ENCODE measurements around the gene CREM.
"Not testable (repeated sequence)": the region's sequence is repeated elsewhere in the genome, so short reads cannot be mapped to it uniquely, and the experiment has no call there.

CREM gene

GRCh38 chr10:35194471-35194870, 67.8 kb downstream of the CREM start:
- DNase-seq (ENCODE audit: low read depth, low spot score): no peak

GRCh38 chr10:35194906-35195305, 68.3 kb downstream of the CREM start:
- DNase-seq (ENCODE audit: low read depth, low spot score): peak; percentile 56

GRCh38 chr10:35195361-35196306, 69.0 kb downstream of the CREM start:
- peak; percentile 96 for DNase-seq (ENCODE audit: low read depth, low spot score)

- DNase-seq (ENCODE audit: low read depth, low spot score): no peak
These were observed 73.8 kb downstream of the CREM start for GRCh38 chr10:35200487-35200886.

- no peak for DNase-seq (ENCODE audit: low read depth, low spot score)
These were observed 74.6 kb downstream of the CREM start for GRCh38 chr10:35201234-35201633.

GRCh38 chr10:35202050-35202449, 75.4 kb downstream of the CREM start:
- DNase-seq (ENCODE audit: low read depth, low spot score): no peak

DNA sequence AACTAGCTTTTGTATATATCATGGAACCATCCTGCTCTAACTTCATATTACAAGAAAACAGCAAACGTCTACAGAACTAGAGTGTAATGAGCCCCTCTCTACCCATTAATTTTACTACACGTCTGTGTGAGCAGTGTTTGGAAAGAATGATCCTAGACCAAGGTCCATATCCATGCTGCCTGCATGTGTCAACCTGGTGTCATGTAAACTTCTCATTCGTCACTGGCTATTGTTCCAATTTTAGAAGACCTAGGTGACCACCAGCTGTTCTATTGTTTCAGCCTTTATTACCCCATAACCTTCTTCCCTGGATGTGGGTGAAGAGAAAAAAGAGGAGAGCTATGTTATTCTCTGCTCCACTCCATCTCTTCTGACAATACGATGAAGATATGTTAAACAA, 77.1 kb downstream of the CREM start:
- DNase-seq (ENCODE audit: low read depth, low spot score): no peak

GRCh38 chr10:35204650-35205319, 78.1 kb downstream of the CREM start:
- DNase-seq (ENCODE audit: low read depth, low spot score): no peak

- no peak for DNase-seq (ENCODE audit: low read depth, low spot score)
These were observed 79.6 kb downstream of the CREM start for GRCh38 chr10:35206274-35206673.

GRCh38 chr10:35208536-35208935, 81.9 kb downstream of the CREM start:
- no peak for DNase-seq (ENCODE audit: low read depth, low spot score)

DNA sequence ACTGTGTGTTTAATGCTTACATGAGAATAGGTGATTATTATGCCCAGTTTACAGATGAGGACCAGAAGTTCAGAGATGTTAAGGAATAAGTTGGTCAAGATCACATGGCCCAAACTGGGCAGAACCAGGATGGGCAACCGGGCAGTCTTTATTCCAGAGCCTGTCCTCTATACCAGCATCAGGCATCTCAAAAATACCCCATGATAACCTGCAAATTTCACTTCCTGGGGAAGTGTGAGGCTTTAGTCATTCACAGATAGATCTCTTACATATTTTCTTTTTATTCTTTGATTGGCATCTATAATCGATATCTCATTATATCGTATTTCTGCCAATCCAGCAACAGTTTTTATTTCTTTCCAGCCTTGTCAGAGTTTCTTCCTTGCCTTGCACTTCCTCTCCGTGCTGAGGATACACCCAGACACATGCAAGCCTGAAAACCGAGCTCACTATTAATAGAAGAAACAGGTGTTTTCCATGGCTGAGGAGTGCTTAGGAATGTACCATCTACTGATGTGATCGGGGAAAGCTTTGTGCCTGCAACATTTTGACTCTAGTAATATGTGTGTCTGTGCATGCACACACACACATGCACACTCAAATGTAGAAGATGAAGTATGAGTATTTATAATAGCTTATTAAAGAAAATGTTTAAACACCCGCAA, 82.4 kb downstream of the CREM start:
- no peak for DNase-seq (ENCODE audit: low read depth, low spot score)

- DNase-seq (ENCODE audit: low read depth, low spot score): no peak
These were observed 84.3 kb downstream of the CREM start for GRCh38 chr10:35210961-35211360.

DNA sequence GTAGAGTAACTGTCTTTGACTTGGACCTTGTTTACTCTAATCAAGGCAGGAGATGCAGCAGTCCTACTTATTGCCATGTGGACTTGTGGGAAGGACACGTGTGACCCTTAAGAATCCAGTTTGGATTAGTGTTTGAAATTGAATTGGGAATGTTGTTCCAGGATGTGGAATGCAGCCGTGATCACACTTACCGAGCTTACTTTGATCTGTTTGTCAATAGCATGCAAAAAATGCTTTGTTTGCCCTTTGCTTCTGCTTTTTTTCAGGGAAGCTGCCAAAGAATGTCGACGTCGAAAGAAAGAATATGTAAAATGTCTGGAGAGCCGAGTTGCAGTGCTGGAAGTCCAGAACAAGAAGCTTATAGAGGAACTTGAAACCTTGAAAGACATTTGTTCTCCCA, 84.7 kb downstream of the CREM start:
- peak; percentile 73 for DNase-seq (ENCODE audit: low read depth, low spot score)

DNA sequence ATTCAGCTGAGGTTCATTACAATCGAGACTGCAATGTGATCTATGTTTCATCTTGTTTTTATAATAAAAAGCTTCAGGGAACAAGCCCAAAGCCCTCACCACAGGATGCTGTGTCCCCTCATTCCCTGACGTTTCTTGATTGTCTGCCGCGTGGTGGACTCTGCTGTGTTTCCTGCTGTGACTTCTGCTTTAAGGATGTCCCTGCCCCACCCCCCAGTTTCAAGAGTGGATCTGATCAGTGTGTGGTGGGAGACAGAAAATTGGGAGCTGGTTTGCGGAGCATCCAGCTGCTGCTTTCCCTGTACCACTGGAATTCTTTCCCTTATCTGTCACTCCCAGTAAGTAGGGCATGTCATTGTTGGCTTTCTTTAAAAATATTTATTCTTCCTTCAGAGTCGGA, 86.2 kb downstream of the CREM start:
- DNase-seq (ENCODE audit: low read depth, low spot score): no peak

GRCh38 chr10:35213699-35214098, 87.1 kb downstream of the CREM start:
- DNase-seq (ENCODE audit: low read depth, low spot score): no peak

GRCh38 chr10:35214607-35215020, 88.0 kb downstream of the CREM start:
- no peak for DNase-seq (ENCODE audit: low read depth, low spot score)

GRCh38 chr10:35215107-35215506, 88.5 kb downstream of the CREM start:
- DNase-seq (ENCODE audit: low read depth, low spot score): no peak

GRCh38 chr10:35216303-35216905, 89.8 kb downstream of the CREM start:
- DNase-seq (ENCODE audit: low read depth, low spot score): no peak

DNA sequence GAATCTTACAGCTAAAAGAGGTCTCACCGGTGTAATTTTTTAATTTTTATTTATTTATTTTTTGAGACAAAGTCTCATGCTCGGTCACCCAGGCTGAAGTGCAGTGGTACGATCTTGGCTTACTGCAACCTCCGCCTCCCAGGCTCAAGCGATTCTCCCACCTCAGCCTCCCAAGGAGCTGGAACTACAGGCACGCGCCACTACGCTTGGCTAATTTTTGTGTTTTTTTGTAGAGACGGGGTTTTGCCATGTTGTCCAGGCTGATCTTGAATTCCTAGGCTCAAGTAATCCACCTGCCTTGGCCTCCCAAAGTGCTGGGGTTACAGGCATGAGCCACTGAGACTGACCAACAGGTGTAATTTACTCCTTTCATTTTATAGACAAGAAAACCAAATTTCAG, 90.3 kb downstream of the CREM start:
- DNase-seq (ENCODE audit: low read depth, low spot score): not testable (repeated sequence)

GRCh38 chr10:35217455-35217854, 90.8 kb downstream of the CREM start:
- DNase-seq (ENCODE audit: low read depth, low spot score): no peak

DNA sequence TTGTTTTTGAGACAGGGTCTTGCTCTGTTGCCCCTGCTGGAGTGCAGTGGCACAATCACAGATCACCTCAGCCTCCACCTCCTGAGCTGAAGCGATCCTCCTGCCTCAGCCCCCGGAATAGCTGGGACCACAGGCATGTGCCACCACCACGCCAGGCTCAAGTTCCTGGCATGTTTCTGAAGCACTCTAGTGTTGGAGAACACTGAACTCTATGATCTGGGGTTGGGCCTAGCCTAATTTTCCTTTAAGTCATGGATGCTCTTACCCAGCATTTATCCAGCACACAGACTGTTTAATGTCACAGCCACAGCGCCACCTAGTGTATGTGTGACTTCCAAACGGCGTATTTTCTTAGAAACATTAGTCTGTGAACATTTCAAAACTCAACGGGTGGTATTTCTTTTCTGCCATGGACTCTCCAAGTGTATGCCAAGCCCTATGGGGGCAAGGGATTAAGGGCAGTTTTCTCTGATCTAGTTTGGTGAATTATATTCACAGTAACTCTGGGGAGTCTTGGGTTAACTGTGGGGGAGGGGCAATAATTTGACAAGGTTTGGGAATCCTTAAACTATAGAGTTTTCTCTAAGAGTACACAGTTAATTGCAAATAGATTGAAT, 91.8 kb downstream of the CREM start:
- peak; percentile 92 for DNase-seq (ENCODE audit: low read depth, low spot score)

- DNase-seq (ENCODE audit: low read depth, low spot score): no peak
These were observed 92.6 kb downstream of the CREM start for GRCh38 chr10:35219292-35219691.
